Measurements from ENCODE around the gene PACRG.

Gene PACRG

DNA sequence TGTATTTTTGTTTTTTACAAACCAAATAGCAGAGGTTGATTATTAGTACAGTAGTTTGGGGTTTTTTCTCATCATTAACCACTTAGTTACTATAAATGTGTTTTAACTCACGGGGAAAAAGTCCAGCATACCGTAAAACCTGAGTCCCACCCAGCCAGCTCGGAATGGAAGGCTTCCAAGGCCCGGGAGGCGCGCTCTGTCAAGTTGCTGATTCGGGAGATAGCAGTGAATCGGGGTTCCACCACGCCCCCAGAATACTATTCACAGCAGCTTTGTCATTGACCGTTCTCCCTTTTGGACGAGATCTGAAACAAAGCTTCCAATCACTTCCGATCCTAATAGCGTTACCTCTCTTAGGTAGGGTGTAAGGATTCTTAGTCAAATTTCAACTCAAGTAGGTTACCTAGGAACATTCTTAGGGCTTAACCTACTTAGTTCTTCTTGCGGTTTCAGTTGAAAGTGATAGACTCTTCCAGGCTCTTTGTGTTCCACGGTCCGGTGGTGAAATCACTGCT, 453.9 kb downstream of the PACRG start:
- Histone ChIP-seq H3K4me3 (ENCODE audit: insufficient read depth, low read depth, low read length) (no peak overlapping the region), H3K27ac (ENCODE audit: insufficient read depth, low read depth, low read length, poor library complexity, severe bottlenecking) (no peak overlapping the region), H3K9me3 (ENCODE audit: control insufficient read depth, low read length) (no peaks in the 10 kb centered on the region), H3K4me1 (ENCODE audit: control insufficient read depth, insufficient read depth, low read length) (peaks cover 8% of the 10 kb centered on the region), H3K27me3 (ENCODE audit: control insufficient read depth, insufficient read depth, low read length, poor library complexity, severe bottlenecking) (no peaks in the 10 kb centered on the region), H3K36me3 (ENCODE audit: control insufficient read depth, insufficient read depth, low read length) (no peaks in the 10 kb centered on the region)
- 90 to 92% methylated on average over 16 of the region's 16 CpGs for WGBS, 2 experiments

DNA sequence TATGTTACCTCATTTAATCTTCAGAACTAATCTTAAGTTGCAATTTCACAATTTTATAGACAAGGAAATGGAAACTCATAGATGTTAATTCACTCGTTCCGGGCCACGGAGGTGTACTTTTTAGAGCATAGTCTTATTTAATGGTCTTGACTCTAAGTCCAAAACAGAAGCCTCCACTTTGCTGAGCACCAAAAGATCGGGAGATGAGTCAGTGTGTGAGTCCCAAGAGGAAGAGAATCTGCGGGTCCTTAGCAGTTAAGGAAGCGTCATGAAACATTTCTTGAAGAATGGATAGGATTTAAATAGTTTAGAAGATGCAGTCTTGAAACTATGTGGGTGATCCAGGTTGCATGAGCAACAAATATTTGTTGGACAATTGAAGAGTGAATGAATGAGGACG, 454.9 kb downstream of the PACRG start:
- 95 to 98% methylated on average over 7 of the region's 7 CpGs for WGBS, 2 experiments
- no peaks in the 10 kb centered on the region for H3K27me3 ChIP-seq (ENCODE audit: control insufficient read depth, insufficient read depth, low read length, poor library complexity, severe bottlenecking)

DNA sequence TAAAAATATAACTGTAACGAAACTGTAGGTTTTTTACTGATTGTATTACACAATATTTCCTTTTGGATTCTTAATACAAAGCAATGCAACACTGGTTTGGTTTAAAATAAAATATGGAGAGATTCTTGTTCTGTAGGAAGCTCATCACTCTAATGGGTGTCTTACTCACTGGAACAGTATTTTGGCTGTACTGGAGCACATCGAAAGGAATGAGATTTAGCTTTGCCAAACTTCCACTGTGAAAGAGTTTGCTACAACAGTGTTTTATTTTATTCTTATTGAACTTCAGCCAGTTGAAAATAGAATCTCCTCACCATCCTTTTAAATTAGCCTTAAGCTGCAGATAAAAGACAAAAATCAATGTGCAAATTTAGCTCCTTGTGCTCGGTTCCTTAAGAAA, 456.0 kb downstream of the PACRG start:
- no peaks in the 10 kb centered on the region for H3K9me3 ChIP-seq (ENCODE audit: control insufficient read depth, low read length)
- peaks cover 8% of the 10 kb centered on the region for H3K4me1 ChIP-seq (ENCODE audit: control insufficient read depth, insufficient read depth, low read length)
- H3K4me3 ChIP-seq (ENCODE audit: insufficient read depth, low read depth, low read length): no peak overlapping the region
- H3K27ac ChIP-seq (ENCODE audit: insufficient read depth, low read depth, low read length, poor library complexity, severe bottlenecking): no peak overlapping the region
- no peaks in the 10 kb centered on the region for H3K36me3 ChIP-seq (ENCODE audit: control insufficient read depth, insufficient read depth, low read length)
- WGBS, 2 experiments: 86 to 95% methylated on average over 2 of the region's 3 CpGs
- H3K27me3 ChIP-seq (ENCODE audit: control insufficient read depth, insufficient read depth, low read length, poor library complexity, severe bottlenecking): no peaks in the 10 kb centered on the region

More for the DNA sequence above, 454.9 kb downstream of the PACRG start:
- Histone ChIP-seq H3K4me3 (ENCODE audit: insufficient read depth, low read depth, low read length) (no peak overlapping the region), H3K27ac (ENCODE audit: insufficient read depth, low read depth, low read length, poor library complexity, severe bottlenecking) (no peak overlapping the region), H3K9me3 (ENCODE audit: control insufficient read depth, low read length) (no peaks in the 10 kb centered on the region), H3K36me3 (ENCODE audit: control insufficient read depth, insufficient read depth, low read length) (no peaks in the 10 kb centered on the region), H3K4me1 (ENCODE audit: control insufficient read depth, insufficient read depth, low read length) (peaks cover 8% of the 10 kb centered on the region)

DNA sequence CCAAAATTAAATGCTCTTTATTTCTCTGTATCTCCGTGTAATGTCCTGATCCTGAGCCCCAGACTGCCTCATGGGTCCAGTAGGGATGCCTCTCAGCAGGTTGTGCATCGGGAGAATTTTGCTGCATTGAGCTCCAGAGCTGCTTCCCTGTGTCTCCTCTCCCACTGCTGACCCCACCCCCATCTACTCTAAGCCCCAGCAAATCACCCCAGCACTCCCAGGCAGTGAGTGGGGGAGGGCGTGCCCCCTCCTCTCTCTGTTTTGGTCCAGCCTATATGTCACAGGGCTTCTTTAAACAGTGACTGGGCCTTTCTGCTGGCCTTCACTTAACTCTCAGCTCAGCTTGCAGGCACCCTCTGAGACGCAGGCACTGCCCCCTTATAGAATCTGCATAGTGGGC, 458.0 kb downstream of the PACRG start:
- Histone ChIP-seq H3K9me3 (ENCODE audit: control insufficient read depth, low read length) (no peaks in the 10 kb centered on the region), H3K4me1 (ENCODE audit: control insufficient read depth, insufficient read depth, low read length) (peaks cover 8% of the 10 kb centered on the region), H3K36me3 (ENCODE audit: control insufficient read depth, insufficient read depth, low read length) (no peaks in the 10 kb centered on the region), H3K27me3 (ENCODE audit: control insufficient read depth, insufficient read depth, low read length, poor library complexity, severe bottlenecking) (no peaks in the 10 kb centered on the region), H3K4me3 (ENCODE audit: insufficient read depth, low read depth, low read length) (no peak overlapping the region), H3K27ac (ENCODE audit: insufficient read depth, low read depth, low read length, poor library complexity, severe bottlenecking) (no peak overlapping the region)
- 30 to 36% methylated on average over 4 of the region's 4 CpGs for WGBS, 2 experiments

DNA sequence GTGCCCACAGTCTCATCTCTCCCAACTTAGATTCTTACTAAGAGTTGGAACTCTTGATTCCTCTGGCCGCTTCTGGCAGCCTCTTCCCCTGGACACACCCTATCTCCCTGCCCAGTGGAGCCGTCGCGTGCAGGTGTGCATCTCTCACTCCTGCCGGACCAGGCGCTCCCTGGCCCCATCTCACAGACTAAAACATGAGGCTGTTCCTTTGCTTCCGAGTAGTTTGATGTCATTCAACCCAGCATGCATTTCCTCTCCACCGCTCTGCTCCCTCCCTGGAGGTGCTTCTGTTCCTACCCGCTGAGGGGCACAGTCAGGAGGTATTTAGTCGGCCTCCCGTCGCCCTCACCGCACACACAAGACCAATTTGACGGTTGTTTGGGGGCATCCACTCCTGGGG, 458.8 kb downstream of the PACRG start:
- Histone ChIP-seq H3K4me1 (ENCODE audit: control insufficient read depth, insufficient read depth, low read length) (peaks cover 8% of the 10 kb centered on the region), H3K27ac (ENCODE audit: insufficient read depth, low read depth, low read length, poor library complexity, severe bottlenecking) (no peak overlapping the region), H3K9me3 (ENCODE audit: control insufficient read depth, low read length) (no peaks in the 10 kb centered on the region), H3K27me3 (ENCODE audit: control insufficient read depth, insufficient read depth, low read length, poor library complexity, severe bottlenecking) (no peaks in the 10 kb centered on the region), H3K36me3 (ENCODE audit: control insufficient read depth, insufficient read depth, low read length) (no peaks in the 10 kb centered on the region), H3K4me3 (ENCODE audit: insufficient read depth, low read depth, low read length) (no peak overlapping the region)
- 88 to 90% methylated on average over 14 of the region's 14 CpGs for WGBS, 2 experiments

DNA sequence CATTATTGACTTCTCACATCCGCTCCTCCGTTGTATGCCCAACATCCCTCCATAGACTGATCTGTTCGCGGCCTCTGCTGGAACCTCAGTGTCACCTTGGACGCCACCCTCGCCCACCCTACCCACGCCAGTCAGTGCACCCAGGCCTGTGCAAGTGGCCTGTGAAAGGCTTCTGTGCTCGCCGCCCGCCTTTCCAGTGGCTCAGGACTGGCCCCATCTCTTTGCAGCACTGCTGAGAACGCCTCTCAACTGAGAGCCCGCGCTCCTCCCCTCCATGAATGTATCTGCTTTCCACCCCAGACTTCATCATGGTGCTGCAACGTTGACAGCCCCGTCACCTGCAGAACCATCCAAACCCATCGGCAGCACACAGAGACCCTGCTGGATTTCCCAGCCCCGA, 459.4 kb downstream of the PACRG start:
- H3K4me3 ChIP-seq (ENCODE audit: insufficient read depth, low read depth, low read length): no peak overlapping the region
- peaks cover 11% of the 10 kb centered on the region for H3K4me1 ChIP-seq (ENCODE audit: control insufficient read depth, insufficient read depth, low read length)
- no peak overlapping the region for H3K27ac ChIP-seq (ENCODE audit: insufficient read depth, low read depth, low read length, poor library complexity, severe bottlenecking)
- WGBS, 2 experiments: 95 to 97% methylated on average over 17 of the region's 17 CpGs
- H3K27me3 ChIP-seq (ENCODE audit: control insufficient read depth, insufficient read depth, low read length, poor library complexity, severe bottlenecking): no peaks in the 10 kb centered on the region
- H3K9me3 ChIP-seq (ENCODE audit: control insufficient read depth, low read length): no peaks in the 10 kb centered on the region
- H3K36me3 ChIP-seq (ENCODE audit: control insufficient read depth, insufficient read depth, low read length): no peaks in the 10 kb centered on the region

DNA sequence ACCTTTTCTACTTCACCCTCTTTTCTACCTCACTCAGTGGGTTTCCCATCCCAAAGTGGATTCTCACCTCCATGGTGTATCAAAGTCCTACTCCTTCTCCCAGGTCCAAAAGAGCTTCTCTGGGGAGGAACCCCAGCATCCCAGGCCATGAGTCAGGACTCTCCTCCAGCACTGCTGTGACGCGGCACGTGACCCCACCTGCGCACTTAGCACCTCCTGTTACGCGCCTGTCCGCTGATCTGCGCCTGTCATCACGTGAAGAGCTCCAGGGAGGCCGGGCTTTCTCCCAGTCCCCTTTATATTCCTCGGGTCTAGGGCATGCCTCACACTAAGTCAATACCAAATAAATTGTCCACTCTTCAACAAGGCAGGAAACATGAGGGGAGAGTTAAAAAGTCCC, 459.8 kb downstream of the PACRG start:
- Histone ChIP-seq H3K9me3 (ENCODE audit: control insufficient read depth, low read length) (no peaks in the 10 kb centered on the region), H3K4me3 (ENCODE audit: insufficient read depth, low read depth, low read length) (no peak overlapping the region), H3K4me1 (ENCODE audit: control insufficient read depth, insufficient read depth, low read length) (peaks cover 11% of the 10 kb centered on the region), H3K36me3 (ENCODE audit: control insufficient read depth, insufficient read depth, low read length) (no peaks in the 10 kb centered on the region), H3K27ac (ENCODE audit: insufficient read depth, low read depth, low read length, poor library complexity, severe bottlenecking) (no peak overlapping the region), H3K27me3 (ENCODE audit: control insufficient read depth, insufficient read depth, low read length, poor library complexity, severe bottlenecking) (no peaks in the 10 kb centered on the region)
- 95 to 96% methylated on average over 11 of the region's 11 CpGs for WGBS, 2 experiments

DNA sequence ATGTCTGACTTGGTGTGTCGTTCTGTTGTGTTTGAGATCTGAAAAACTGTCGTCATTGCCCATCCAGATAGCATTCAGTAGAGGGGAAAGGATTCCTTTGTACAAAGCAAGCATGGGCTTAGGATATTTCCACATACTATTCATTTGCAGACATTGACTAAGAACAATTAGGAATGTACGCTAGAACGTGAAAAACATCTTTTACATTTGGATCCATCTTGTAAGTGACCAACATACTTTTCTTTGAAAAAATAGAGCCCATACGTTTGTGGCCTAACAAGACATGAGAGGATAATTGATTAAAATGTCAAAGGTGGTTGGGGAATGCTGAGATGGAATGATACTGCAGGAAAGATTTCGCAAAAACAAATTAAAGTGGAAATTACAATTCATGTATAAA, 461.0 kb downstream of the PACRG start:
- no peaks in the 10 kb centered on the region for H3K9me3 ChIP-seq (ENCODE audit: control insufficient read depth, low read length)
- peaks cover 11% of the 10 kb centered on the region for H3K4me1 ChIP-seq (ENCODE audit: control insufficient read depth, insufficient read depth, low read length)
- H3K27ac ChIP-seq (ENCODE audit: insufficient read depth, low read depth, low read length, poor library complexity, severe bottlenecking): no peak overlapping the region
- H3K36me3 ChIP-seq (ENCODE audit: control insufficient read depth, insufficient read depth, low read length): no peaks in the 10 kb centered on the region
- WGBS, 2 experiments: 98% methylated on average over 6 of the region's 6 CpGs
- H3K27me3 ChIP-seq (ENCODE audit: control insufficient read depth, insufficient read depth, low read length, poor library complexity, severe bottlenecking): no peaks in the 10 kb centered on the region
- H3K4me3 ChIP-seq (ENCODE audit: insufficient read depth, low read depth, low read length): no peak overlapping the region

DNA sequence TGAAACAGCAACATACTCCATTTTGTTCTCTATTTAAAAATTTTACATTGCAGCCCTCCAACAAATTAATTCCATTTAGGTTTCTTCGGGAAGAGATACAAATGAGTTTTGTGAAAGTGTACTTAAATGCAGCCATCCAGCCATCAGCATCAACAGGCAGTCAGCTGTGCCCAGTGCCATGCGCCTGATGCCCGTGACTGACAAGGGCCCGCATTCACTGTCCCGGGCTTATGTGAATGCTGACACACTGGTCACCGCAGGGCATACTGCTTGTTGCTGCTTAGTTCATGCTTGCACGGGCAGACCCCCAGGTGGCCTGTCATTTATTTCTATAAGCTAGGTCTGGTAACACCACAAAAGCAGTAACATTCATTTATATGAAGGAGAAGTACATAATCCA, 461.8 kb downstream of the PACRG start:
- no peaks in the 10 kb centered on the region for H3K36me3 ChIP-seq (ENCODE audit: control insufficient read depth, insufficient read depth, low read length)
- H3K27me3 ChIP-seq (ENCODE audit: control insufficient read depth, insufficient read depth, low read length, poor library complexity, severe bottlenecking): no peaks in the 10 kb centered on the region
- H3K4me1 ChIP-seq (ENCODE audit: control insufficient read depth, insufficient read depth, low read length): peaks cover 11% of the 10 kb centered on the region
- no peaks in the 10 kb centered on the region for H3K9me3 ChIP-seq (ENCODE audit: control insufficient read depth, low read length)
- 90 to 93% methylated on average over 6 to 7 of the region's 7 CpGs for WGBS, 2 experiments
- no peak overlapping the region for H3K4me3 ChIP-seq (ENCODE audit: insufficient read depth, low read depth, low read length)
- H3K27ac ChIP-seq (ENCODE audit: insufficient read depth, low read depth, low read length, poor library complexity, severe bottlenecking): no peak overlapping the region

DNA sequence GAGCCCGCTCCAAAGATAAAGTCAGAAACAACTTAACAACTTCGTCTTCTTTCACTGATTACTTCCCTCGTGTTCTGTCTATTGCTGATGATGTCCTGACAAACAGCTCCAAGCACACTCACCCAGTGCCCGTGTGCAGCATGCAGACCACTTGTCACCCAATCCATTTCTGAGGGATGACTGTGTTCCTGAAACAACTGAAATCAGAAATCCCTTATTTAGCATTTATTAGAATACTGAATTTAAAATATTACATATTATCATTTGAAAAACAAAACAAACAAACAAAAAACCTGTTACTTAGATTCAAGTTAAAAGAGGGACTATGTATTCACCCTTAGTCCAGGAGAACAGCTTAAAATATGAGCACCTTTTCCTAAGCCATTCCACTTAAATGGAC, 463.0 kb downstream of the PACRG start:
- no peak overlapping the region for H3K4me3 ChIP-seq (ENCODE audit: insufficient read depth, low read depth, low read length)
- 92 to 94% methylated on average over 4 of the region's 4 CpGs for WGBS, 2 experiments

More for the DNA sequence above, 463.0 kb downstream of the PACRG start:
- H3K36me3 ChIP-seq (ENCODE audit: control insufficient read depth, insufficient read depth, low read length): no peaks in the 10 kb centered on the region
- H3K27me3 ChIP-seq (ENCODE audit: control insufficient read depth, insufficient read depth, low read length, poor library complexity, severe bottlenecking): no peaks in the 10 kb centered on the region
- H3K4me1 ChIP-seq (ENCODE audit: control insufficient read depth, insufficient read depth, low read length): peaks cover 8% of the 10 kb centered on the region
- H3K9me3 ChIP-seq (ENCODE audit: control insufficient read depth, low read length): no peaks in the 10 kb centered on the region
- no peak overlapping the region for H3K27ac ChIP-seq (ENCODE audit: insufficient read depth, low read depth, low read length, poor library complexity, severe bottlenecking)
